ENCODE data around the gene PSMD1.

DNA sequence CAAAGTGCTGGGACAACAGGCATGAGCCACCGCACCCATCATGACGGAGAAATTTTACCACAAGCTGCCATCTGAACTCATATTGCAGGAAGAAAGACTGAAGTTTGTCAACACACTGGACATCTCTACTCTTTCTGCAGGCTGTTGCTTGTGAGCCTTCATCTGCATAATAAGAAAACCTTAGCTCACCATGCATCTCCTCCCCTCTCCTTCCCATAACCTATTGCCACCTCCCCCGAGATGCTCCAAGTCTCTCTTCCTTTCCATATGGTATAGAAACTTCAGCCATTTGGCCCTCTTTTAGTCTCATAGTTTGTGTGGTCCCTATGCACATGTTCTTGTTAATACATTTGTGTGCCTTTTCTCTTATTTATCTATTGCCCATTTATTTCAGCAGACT lies 38.5 kb upstream of the PSMD1 start:
- no peak for TF ChIP-seq POLR2A (IDR thresholded peaks at IDR 0.05; ENCODE audit: extremely low read depth, insufficient read length)
- TF ChIP-seq, protein P1, sequence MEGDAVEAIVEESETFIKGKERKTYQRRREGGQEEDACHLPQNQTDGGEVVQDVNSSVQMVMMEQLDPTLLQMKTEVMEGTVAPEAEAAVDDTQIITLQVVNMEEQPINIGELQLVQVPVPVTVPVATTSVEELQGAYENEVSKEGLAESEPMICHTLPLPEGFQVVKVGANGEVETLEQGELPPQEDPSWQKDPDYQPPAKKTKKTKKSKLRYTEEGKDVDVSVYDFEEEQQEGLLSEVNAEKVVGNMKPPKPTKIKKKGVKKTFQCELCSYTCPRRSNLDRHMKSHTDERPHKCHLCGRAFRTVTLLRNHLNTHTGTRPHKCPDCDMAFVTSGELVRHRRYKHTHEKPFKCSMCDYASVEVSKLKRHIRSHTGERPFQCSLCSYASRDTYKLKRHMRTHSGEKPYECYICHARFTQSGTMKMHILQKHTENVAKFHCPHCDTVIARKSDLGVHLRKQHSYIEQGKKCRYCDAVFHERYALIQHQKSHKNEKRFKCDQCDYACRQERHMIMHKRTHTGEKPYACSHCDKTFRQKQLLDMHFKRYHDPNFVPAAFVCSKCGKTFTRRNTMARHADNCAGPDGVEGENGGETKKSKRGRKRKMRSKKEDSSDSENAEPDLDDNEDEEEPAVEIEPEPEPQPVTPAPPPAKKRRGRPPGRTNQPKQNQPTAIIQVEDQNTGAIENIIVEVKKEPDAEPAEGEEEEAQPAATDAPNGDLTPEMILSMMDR (IDR thresholded peaks at IDR 0.05; ENCODE audit: low read depth, low read length), result no peak

All from NB4 (cell line).